ENCODE results near the gene IFITM2. TPM values are rescaled to one million over a fixed set of nuclear protein-coding genes. Genes with fewer than 3 reads are reported as not detected.
"Not testable (repeated sequence)": the region's sequence is repeated elsewhere in the genome, so short reads cannot be mapped to it uniquely, and the experiment has no call there.

Gene IFITM2
- total RNA-seq, 2 donors from 2014 or later: 96.6 to 149 TPM

GRCh38 chr11:306645-307371 lies 808 bp upstream of the IFITM2 start:
- intact Hi-C loops (cut with DNase I): loop anchor here (5.0 kb wide), 2 partner anchors 50 to 145 kb away; partner anchors contain the start of gene PTDSS2
- H3K27ac ChIP-seq: peak overlapping the region in 1 of 2 donors; percentile 81
- 93% methylated on average over 17 of the region's 17 CpGs for WGBS
- H3K4me1 ChIP-seq (replicated peaks): peaks cover under 1% of the 10 kb centered on the region
- DNase-seq (ENCODE audit: low spot score): no peak
- no peaks in the 10 kb centered on the region for H3K36me3 ChIP-seq
- H3K27me3 ChIP-seq (replicated peaks; ENCODE audit: insufficient read depth): no peaks in the 10 kb centered on the region
- no peak overlapping the region for H3K4me3 ChIP-seq
- no peaks in the 10 kb centered on the region for H3K9me3 ChIP-seq
- TF ChIP-seq POLR2A (IDR thresholded peaks at IDR 0.05): no peak
- no peak for TF ChIP-seq POLR2AphosphoS5 (IDR thresholded peaks at IDR 0.05)
- no peak for TF ChIP-seq CTCF (IDR thresholded peaks at IDR 0.05)

- not testable (repeated sequence) for H3K36me3 ChIP-seq; DNase-seq (ENCODE audit: low spot score); H3K9me3 ChIP-seq; H3K27me3 ChIP-seq (replicated peaks; ENCODE audit: insufficient read depth)
- intact Hi-C loops (cut with DNase I): loop anchor here (5.0 kb wide), 2 partner anchors 48 to 143 kb away; partner anchors contain the start of gene PTDSS2
- peak overlapping the region; percentile 73 to 81 for H3K27ac ChIP-seq
- WGBS: 60% methylated on average over 24 of the region's 24 CpGs
- peak overlapping the region; percentile 17 to 23 for H3K4me3 ChIP-seq
- H3K4me1 ChIP-seq (replicated peaks): peaks cover 16% of the 10 kb centered on the region
- peak; percentile 17 for TF ChIP-seq POLR2A (IDR thresholded peaks at IDR 0.05)
Measured at GRCh38 chr11:308740-309665, 1.4 kb downstream of the IFITM2 start.

- WGBS: 12% methylated on average over 5 of the region's 18 CpGs
- Histone ChIP-seq H3K4me3 (peak overlapping the region; percentile 14 to 22), H3K27ac (peak overlapping the region; percentile 73 to 81), H3K4me1 (replicated peaks) (peaks cover 16% of the 10 kb centered on the region)
- intact Hi-C loops (cut with DNase I): loop anchor here (5.0 kb wide), 2 partner anchors 47 to 142 kb away; partner anchors contain the start of gene PTDSS2
- not testable (repeated sequence) for H3K27me3 ChIP-seq (replicated peaks; ENCODE audit: insufficient read depth); H3K9me3 ChIP-seq; H3K36me3 ChIP-seq; DNase-seq (ENCODE audit: low spot score)
- peak in 1 of 4 experiments; percentile 17 for TF ChIP-seq CTCF (IDR thresholded peaks at IDR 0.05)
Measured at GRCh38 chr11:309979-310572, 2.5 kb downstream of the IFITM2 start.

- H3K27me3 ChIP-seq (replicated peaks; ENCODE audit: insufficient read depth); DNase-seq (ENCODE audit: low spot score); H3K9me3 ChIP-seq; H3K36me3 ChIP-seq; intact Hi-C loops (cut with DNase I): not testable (repeated sequence)
- peak overlapping the region in 1 of 2 donors; percentile 21 for H3K4me3 ChIP-seq
- peak overlapping the region in 1 of 2 donors; percentile 58 for H3K27ac ChIP-seq
- 29% methylated on average over 10 of the region's 71 CpGs for WGBS
- peaks cover 16% of the 10 kb centered on the region for H3K4me1 ChIP-seq (replicated peaks)
Measured at GRCh38 chr11:311013-311748, 3.6 kb downstream of the IFITM2 start.

- DNase-seq (ENCODE audit: low spot score): no peak
- intact Hi-C loops (cut with DNase I): no loop called here
- Histone ChIP-seq H3K27me3 (replicated peaks; ENCODE audit: insufficient read depth) (no peaks in the 10 kb centered on the region), H3K36me3 (no peaks in the 10 kb centered on the region), H3K4me1 (replicated peaks) (peaks cover 16% of the 10 kb centered on the region), H3K9me3 (no peaks in the 10 kb centered on the region), H3K27ac (peak overlapping the region; percentile 84 to 86), H3K4me3 (no peak overlapping the region)
- 62% methylated on average over 14 of the region's 14 CpGs for WGBS
- no peak for TF ChIP-seq POLR2AphosphoS5 (IDR thresholded peaks at IDR 0.05)
Measured at GRCh38 chr11:312092-312816, 4.6 kb downstream of the IFITM2 start.
